ENCODE measurements around the gene ZSCAN5B. TPM values are rescaled to one million over a fixed set of nuclear protein-coding genes. Genes with fewer than 3 reads are reported as not detected.

Gene ZSCAN5B
- total and polyA plus RNA-seq, 9 of the 15 experiments (the other 6 are each of a cell fraction or from before 2014, with no cell fraction given) = 0.03 to 0.07 TPM; not detected in 7

DNA sequence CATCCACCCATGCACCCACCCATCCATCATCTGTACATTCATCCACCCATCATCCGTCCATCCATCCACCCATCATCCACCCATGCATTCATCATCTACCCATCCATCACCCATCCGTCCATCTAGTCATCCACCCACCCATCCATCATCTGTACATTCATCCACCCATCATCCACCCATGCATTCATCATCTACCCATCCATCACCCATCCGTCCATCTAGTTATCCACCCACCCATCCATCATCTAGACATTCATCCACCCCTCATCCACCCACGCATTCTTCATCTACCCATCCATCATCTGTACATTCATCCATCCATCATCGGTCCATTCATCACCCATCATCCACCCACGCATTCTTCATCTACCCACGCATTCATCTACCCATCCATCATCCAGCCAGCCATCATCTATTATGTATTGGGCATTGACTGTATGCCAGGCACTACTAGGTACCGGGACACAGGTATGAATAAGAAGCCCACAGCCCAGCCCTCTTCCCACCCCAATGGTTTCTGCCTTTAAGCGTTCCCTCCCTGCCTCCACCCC is 38.5 kb downstream of the ZSCAN5B start:
- CTCF ChIA-PET (ENCODE audit: low intra/inter-chr PET ratio) = interaction anchor here (0.5 kb wide), 1 partner anchor 84 kb away, joined by 3 read pairs; no protein-coding TSS in a partner anchor
- H3K27me3 ChIP-seq (ENCODE audit: control insufficient read depth in 2 of 2, insufficient read depth in 2 of 2, low read length in 2 of 2) = no peaks in the 10 kb centered on the region
- no peak for ATAC-seq
- peak; percentile 26 for FAIRE-seq
- H3K4me1 ChIP-seq (replicated peaks in 1 of 2; ENCODE audit: control insufficient read depth in 2 of 2, insufficient read depth in 2 of 2, low read length in 2 of 2) = peaks cover 9 to 11% of the 10 kb centered on the region in 2 experiments; a peak in 4 of 5 replicates
- in situ Hi-C loops (cut with MboI) = no loop called here
- H3K36me3 ChIP-seq (ENCODE audit: control insufficient read depth, insufficient read depth, low read length) = peaks cover 25% of the 10 kb centered on the region; the same call in 2 of the 3 replicates
- BruUV-seq (replicated peaks) = no TSS peak
- H3K9me3 ChIP-seq (replicated peaks; ENCODE audit: control insufficient read depth, insufficient read depth, low read depth, low read length) = no peaks in the 10 kb centered on the region
- no peak overlapping the region for H3K4me3 ChIP-seq
- no peak overlapping the region for H2AFZ ChIP-seq (ENCODE audit: low read depth, low read length)
- intact Hi-C loops (cut with micrococcal nuclease) = no loop called here
- H3K27ac ChIP-seq (ENCODE audit: extremely low read depth, low read depth, low read length) = no peak overlapping the region
- peak in 2 of 4 experiments; percentile 47 to 50 for DNase-seq (ENCODE audit: extremely low read depth in 1 of 4, low spot score in 3 of 4)
- POLR2A ChIA-PET = no interaction called here
- 69% methylated on average over 9 of the region's 9 CpGs for WGBS (ENCODE audit: insufficient coverage, low coverage, missing lambda C conversion rate)
- H4K20me1 ChIP-seq (replicated peaks; ENCODE audit: control insufficient read depth, insufficient read depth, low read length) = no peaks in the 10 kb centered on the region
- no peak overlapping the region for H3K4me2 ChIP-seq (ENCODE audit: insufficient read depth, low read length)
- H3K9me1 ChIP-seq (ENCODE audit: control insufficient read depth, insufficient read depth, low read length) = no peaks in the 10 kb centered on the region
- no peaks in the 10 kb centered on the region for H3K79me2 ChIP-seq (ENCODE audit: control insufficient read depth, insufficient read depth, low read length)
- no peak overlapping the region for H3K9ac ChIP-seq (ENCODE audit: insufficient read depth in 1 of 2, low read depth in 2 of 2, low read length in 2 of 2)
- TF ChIP-seq ESRRA (IDR thresholded peaks at IDR 0.05; ENCODE audit: borderline replicate concordance, low read depth) = no peak
- no peak for TF ChIP-seq HOMEZ (CRISPR knock-in tag; IDR thresholded peaks at IDR 0.05)
- 0 out of 2 replicates have a peak, but pooled peaks have one; percentile 28 for TF ChIP-seq SUPT5H (IDR thresholded peaks at IDR 0.05)
- no peak for TF ChIP-seq NR4A1 (CRISPR knock-in tag; IDR thresholded peaks at IDR 0.05)
- TF ChIP-seq NR4A1 (tag; IDR thresholded peaks at IDR 0.05) = no peak
- no peak for TF ChIP-seq YBX1 (IDR thresholded peaks at IDR 0.05)
- no peak for TF ChIP-seq CREB1 (IDR thresholded peaks at IDR 0.05)
- no peak for TF ChIP-seq CREB1 (CRISPR knock-in tag; IDR thresholded peaks at IDR 0.05)
- no peak for TF ChIP-seq RBBP5 (IDR thresholded peaks at IDR 0.05; ENCODE audit: borderline replicate concordance, insufficient read depth, low read length, poor library complexity, severe bottlenecking)
- TF ChIP-seq TSHZ1 (CRISPR knock-in tag; IDR thresholded peaks at IDR 0.05) = no peak
- TF ChIP-seq, protein P1, sequence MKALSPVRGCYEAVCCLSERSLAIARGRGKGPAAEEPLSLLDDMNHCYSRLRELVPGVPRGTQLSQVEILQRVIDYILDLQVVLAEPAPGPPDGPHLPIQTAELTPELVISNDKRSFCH (CRISPR knock-in tag; IDR thresholded peaks at IDR 0.05) = no peak
- TF ChIP-seq, protein P1 (tag; IDR thresholded peaks at IDR 0.05) = no peak
- TF ChIP-seq ZNF212 (CRISPR knock-in tag; IDR thresholded peaks at IDR 0.05) = no peak
- peak; percentile 27; the same call in 1 of the 2 replicates for TF ChIP-seq NCOA1 (IDR thresholded peaks at IDR 0.05; ENCODE audit: low read depth)
- TF ChIP-seq JUN (IDR thresholded peaks at IDR 0.05; ENCODE audit: borderline replicate concordance, low read depth, low read length) = no peak
- no peak for TF ChIP-seq JUN (CRISPR knock-in tag; IDR thresholded peaks at IDR 0.05; ENCODE audit: borderline replicate concordance)
- peak; percentile 46 to 58; a peak in 3 of 4 replicates for TF ChIP-seq KDM1A (IDR thresholded peaks at IDR 0.05)
- TF ChIP-seq BRF1 (IDR thresholded peaks at IDR 0.05; ENCODE audit: borderline replicate concordance, extremely low read depth, insufficient read length) = no peak
- TF ChIP-seq EHMT2 (IDR thresholded peaks at IDR 0.05) = peak; percentile 58
